GM19324 (cell line): ENCODE results near the gene LRMDA.

Experiments
- ATAC-seq: cut with Tn5 transposase; IDR thresholded peaks from one replicate; pipeline ENCODE4 v1.9.1; 2021; ENCODE audit warnings: mild to moderate bottlenecking, moderate library complexity; ENCODE audit not compliant: unreplicated experiment, low FRiP score

Gene LRMDA

DNA sequence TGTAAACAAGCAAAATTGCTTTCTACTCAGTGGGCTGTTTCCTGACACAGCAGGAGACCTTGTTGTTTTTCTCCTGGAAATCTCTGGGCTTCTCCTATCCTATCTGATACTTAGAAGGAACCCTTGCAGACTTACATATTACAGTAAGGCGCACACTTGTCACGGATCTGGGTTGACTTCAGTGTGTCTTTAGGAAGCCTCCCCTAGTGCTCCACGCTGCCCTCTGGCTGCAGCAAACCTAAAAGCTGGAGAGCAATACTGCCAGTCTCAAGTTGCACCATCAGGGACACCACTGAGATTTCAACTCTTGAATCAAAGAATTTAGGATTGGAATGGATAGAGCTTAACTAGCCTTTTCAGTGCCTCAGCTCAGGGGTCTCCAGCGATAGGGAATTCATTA is 495.3 kb downstream of the LRMDA start:
- no peak for ATAC-seq

DNA sequence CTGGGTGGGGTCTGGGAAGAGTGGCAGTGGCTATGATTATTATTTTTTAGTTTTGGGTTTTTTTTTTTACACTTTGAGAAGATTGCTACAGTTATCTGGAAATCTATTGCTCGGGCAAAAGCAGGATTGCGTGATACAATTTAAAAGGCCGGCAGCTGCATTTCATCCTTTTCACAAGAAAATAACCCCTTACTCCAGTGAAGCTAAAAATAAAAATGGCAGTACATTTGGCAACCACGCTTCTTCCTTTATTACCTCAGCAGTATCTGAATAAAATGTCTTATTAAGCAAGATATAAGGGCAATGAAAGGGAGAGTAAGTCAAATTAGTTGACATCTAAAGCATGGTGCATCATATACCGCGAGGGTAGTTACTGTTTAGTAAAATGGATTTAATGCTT is 496.8 kb downstream of the LRMDA start:
- ATAC-seq, result no peak

- no peak for ATAC-seq
Observed at GRCh38 chr10:75929630-75930161, 498.3 kb downstream of the LRMDA start.

- no peak for ATAC-seq
Observed at GRCh38 chr10:75932921-75933320, 501.5 kb downstream of the LRMDA start.

GRCh38 chr10:75935240-75935639 is 503.8 kb downstream of the LRMDA start:
- no peak for ATAC-seq

DNA sequence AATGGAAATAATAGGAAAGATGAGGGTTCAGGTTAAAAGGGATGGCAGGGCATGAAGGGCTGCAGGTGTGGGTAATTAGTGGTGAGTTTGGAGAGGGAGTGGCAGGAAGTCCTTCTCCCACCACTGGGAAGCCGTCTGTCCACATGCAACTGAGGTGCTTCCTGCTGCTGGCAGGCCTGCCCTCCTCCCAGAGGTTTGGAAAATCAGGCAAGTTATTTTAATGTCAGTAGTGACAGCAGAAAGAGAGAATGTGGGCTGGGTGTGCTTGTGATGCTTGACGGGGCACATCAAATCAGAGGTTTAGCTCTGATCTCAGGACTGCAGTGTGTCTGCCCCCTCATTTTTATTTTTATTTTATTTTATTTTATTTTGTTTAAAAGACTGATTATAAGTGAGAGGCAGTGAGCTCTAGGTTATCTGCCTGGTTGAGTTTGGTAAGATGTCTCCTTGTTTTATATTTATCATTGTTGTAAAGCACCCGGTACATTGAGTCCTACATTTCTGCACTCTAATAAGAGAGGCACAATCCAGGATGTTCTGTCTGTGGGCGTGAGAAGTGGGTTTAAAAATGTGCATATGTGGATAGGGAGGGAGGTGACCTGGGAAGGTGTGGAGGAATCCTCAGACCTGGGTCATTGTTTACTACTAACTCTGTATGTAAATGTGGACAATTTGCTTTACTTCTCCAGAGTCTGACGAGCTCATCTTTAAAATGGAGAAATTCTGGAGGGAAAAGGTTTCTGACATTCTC is 504.4 kb downstream of the LRMDA start:
- no peak for ATAC-seq

DNA sequence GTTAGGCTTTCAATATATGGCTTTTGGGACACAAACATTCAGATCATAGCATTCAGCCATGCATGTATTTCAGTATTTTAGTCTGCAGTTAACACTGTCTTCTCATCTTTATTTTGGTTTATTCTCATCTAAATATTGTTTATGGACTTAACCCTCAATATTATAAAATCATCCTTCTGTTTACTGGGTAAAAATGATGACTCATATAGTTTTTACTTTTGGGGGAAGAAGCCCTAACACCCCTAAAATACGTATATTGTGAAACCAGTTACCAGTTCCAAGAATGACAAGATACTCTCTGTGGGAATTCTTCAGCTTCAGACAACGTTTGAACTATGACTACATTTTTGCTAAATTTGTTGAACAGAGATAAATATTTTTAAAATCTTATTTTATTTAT is 505.4 kb downstream of the LRMDA start:
- ATAC-seq, result no peak

- no peak for ATAC-seq
Observed at GRCh38 chr10:75937823-75938222, 506.4 kb downstream of the LRMDA start.

- ATAC-seq, result no peak
Observed at GRCh38 chr10:75938380-75939122, 507.1 kb downstream of the LRMDA start.

DNA sequence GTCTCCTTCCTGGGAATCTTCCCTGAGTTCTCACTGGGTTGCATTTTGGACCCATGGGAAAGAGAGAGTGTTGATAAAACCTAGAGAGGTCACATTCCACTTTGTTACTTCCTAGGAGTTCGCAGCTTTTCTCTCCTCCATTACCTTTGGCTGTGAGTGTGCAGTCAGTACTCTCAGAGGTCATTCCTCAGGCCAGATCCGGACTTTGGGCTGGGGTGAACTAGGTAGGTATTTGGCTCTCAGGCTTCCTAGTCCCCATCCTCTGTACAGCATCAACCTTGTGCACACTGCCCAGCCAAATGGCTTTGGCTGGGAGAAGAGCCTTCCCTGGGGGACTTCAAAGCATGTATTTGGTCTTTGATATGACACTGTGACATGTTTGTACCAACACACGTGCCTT is 508.1 kb downstream of the LRMDA start:
- ATAC-seq, result no peak

GRCh38 chr10:75940742-75941141 is 509.3 kb downstream of the LRMDA start:
- no peak for ATAC-seq

DNA sequence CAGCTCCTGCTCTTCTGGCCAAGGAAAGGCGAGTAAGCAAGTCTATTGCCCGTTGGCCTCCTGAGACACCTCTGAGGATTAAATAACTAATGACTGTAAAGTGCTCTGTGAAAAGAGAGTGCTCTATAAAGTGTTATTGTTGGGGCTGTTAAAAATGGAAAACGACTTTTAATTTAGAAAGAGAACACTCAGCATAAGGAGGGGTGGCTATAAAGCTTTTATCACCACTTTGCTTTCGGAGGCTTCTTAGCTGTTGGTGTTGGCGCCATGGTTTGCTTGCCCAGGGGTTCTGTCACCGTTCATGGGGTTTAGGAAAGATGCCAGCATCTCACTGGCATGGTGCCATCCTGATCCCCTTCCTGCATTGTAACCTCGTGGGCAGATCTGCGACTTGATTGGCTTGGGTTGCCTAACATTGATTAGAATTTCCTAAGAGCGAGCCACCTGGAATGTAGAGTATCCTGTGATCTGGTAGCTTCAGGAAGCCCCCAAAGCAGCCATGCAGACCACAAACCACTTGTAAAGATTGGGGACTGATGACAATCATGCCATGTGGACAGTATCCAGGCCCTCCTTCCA is 509.9 kb downstream of the LRMDA start:
- ATAC-seq, result no peak

- ATAC-seq, result no peak
Observed at GRCh38 chr10:75944061-75944460, 512.6 kb downstream of the LRMDA start.

DNA sequence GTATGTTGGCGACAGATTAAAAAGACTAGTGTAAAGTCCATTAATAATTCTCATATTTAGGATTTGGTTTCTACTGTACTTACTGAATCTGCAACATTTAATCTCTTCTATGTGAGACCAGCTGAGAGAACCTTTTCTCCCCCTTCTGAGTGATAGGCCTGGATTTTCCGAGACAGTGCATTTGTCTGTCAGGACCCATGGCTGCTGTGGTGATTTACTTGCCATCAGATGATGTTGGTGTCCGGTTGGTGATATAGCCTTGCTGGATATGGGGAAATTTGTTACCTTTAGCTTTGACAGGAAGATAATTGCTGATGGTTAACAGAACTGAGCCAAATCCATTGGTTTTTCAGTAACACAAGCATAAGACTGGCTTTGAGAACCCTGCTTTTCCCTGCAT is 517.2 kb downstream of the LRMDA start:
- ATAC-seq, result no peak

DNA sequence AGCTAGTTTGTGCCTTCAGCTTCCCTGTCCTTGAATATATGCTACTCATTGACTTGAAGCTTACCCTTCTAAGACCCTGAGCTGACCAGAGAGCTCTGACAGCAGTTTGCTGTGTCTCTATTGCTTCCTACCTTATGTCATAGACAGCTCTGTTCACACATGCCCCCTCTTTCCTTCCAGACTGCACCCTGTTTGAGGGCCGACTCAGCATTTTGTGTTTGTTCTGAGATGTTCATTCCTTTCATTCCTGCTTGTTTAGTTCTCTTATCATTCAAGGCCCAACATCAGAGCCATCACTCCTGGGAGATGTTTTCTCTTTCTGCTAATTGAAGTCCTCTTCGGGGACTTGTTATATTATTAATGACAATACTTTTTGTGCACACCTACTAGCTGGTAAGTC is 518.9 kb downstream of the LRMDA start:
- no peak for ATAC-seq

DNA sequence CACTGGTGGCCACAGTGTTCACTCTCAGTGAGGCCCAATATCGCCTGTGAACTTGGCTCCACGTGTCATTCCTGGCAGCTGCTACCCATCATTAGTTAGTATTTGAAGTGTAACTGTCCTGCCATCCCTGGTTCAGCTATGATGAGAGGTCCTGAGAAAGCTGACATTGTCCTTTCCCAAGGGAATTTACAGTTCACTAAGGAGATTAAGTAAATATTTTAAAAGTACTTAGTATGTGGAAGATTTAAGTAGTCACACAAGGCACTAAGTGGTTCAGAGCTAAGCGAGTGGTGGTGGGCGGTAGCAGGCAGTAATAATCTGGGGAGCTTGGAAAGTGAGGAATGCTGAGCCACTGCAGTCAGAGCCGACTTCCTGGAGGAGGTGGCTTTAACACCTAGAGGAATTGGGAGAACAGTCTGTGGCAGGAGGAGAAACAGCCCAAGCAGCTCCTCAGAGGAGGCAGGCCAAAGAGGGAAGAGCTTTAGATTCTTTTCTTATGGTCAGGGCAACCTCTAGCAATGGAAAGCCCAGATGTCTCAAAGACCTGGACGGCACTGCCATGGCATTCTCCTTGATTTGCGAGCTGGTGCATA is 519.7 kb downstream of the LRMDA start:
- no peak for ATAC-seq

DNA sequence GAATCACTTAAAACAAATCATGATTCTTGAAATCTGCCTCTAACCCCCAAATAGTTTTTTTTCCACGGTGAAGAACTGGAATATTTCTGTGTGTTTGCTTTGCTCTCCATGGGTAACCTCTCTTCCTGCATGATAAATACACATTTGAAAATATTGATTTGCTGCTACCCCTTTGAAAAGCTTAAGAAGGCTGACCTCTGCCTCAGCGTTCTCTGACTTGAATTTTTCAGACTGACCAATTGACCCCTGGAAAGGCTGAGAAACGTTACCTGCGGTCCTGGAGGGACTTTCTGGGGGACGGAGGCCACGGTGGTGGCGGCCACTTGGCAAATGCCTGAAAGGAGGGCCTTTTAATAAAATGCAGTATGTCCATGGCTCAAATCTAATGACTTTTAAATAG is 520.2 kb downstream of the LRMDA start:
- ATAC-seq, result no peak

DNA sequence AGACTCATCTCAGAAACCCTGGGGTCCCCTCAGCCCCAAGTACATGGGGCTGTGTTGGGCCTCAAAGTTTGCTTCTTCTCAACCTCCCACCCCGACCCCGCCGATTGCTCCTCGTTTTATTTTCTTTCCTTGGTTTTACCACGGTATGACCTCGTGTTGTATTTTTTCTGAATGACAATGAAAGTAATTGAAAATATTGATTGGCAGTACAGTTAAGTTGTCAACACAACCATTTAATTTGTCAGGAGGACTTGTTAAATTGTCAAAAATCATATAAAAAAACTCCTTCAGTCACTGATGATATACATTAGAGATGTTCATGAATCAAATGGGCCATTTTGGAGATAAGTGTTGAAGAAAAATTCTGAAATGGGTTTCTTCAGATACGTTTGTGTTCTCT is 520.7 kb downstream of the LRMDA start:
- no peak for ATAC-seq

- ATAC-seq, result no peak
Observed at GRCh38 chr10:75954486-75954885, 523.1 kb downstream of the LRMDA start.

- ATAC-seq, result no peak
Observed at GRCh38 chr10:75955973-75956502, 524.6 kb downstream of the LRMDA start.

- ATAC-seq, result no peak
Observed at GRCh38 chr10:75956624-75957023, 525.2 kb downstream of the LRMDA start.
